ENCODE measurements around the gene TUBG1. TPM values are rescaled to one million over a fixed set of nuclear protein-coding genes. Genes with fewer than 3 reads are reported as not detected.

The TUBG1 gene
- 144 and 154 TPM in 2 replicates for total RNA-seq (2014; rRNA removed)
- 148 TPM for polyA plus RNA-seq (2012)

DNA sequence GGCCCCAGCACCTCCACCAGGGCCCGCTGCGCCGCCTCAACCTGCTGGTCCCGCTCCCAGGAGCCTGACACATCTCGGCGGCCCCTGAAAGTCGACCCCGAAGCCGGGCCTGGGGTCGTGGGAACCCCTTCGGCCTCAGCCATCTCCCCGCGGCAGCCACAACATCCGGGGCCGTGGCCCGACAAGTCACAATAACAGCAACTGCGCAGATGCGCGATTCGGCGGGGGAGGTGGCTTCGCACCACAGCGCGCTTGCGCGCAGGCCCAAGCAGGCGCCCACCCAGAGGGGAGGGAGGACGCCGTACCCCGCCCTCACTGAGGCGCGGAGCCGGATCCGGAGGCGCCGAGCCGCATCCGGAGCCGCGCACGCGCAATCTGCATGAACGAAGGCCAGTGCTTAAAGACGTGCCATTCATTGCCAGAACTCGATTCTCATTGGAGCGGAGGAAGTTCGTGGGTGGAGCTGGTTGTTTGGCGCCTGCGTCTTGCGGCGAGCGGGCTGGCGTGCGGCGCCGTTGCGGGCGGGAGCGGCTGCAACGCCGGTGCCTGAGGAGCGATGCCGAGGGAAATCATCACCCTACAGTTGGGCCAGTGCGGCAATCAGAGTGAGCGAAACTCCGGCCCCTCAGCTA lies at the start of gene TUBG1, which contains the start of gene RETREG3:
Gene TUBG1 (plus strand): TSS at position 502 of the 632 bp plus-strand sequence. CDS start 55 bp downstream, at position 557.
Gene RETREG3 (minus strand): TSS at position 193 of the 632 bp plus-strand sequence. CDS start 50 bp downstream, at position 143.
- peak; percentile 99 for DNase-seq (ENCODE audit: low read depth)

DNA sequence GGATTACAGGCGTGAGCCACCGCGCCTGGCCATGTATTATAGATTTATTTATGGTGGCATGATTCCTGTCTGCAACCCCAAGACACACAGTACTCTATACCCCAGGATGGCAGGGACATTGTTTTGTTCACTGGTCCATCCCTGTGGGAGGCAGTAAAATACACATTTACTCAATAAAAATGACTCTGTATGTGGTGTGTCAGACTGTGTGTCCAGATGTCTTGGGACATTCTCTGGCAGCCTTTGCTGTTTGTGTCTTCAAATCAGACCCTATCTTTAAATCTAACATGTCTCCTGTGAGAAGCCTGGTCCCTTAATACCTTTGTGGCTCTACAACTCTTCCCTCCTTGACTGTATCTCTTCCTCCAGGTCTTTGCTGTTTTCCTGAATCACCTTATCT lies 49.2 kb upstream of the TUBG1 start:
- DNase-seq (ENCODE audit: low read depth), result no peak

DNA sequence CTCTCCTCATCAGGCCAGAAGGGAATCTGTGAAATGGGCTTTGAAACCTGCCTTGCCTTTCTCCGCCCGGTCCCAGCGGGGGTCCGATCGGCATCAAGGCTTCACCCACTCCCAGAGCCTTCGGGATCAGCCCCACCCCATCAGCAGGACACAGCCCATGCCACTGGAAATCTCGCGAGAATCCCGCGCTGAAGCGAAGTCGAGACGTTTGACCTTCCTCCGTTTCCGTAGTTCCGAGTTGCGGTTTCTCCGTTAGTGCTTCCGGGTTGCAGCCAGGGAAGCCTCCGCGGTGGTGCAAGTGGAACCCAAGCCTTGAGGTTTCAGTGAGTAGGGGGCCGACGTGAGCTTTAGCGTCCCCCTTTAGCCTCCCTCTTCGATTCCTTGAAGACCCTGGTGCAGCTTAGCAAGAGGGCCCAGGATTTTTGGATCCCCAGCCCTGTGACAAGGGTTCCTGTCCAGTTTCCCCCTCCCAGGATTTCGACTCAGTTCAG lies 47.5 kb upstream of the TUBG1 start, which contains the start of gene COASY:
Gene COASY (plus strand): TSS at position 252 of the 491 bp plus-strand sequence. CDS start 475 bp downstream, outside the sequence.
- DNase-seq (ENCODE audit: low read depth), result peak; percentile 97

DNA sequence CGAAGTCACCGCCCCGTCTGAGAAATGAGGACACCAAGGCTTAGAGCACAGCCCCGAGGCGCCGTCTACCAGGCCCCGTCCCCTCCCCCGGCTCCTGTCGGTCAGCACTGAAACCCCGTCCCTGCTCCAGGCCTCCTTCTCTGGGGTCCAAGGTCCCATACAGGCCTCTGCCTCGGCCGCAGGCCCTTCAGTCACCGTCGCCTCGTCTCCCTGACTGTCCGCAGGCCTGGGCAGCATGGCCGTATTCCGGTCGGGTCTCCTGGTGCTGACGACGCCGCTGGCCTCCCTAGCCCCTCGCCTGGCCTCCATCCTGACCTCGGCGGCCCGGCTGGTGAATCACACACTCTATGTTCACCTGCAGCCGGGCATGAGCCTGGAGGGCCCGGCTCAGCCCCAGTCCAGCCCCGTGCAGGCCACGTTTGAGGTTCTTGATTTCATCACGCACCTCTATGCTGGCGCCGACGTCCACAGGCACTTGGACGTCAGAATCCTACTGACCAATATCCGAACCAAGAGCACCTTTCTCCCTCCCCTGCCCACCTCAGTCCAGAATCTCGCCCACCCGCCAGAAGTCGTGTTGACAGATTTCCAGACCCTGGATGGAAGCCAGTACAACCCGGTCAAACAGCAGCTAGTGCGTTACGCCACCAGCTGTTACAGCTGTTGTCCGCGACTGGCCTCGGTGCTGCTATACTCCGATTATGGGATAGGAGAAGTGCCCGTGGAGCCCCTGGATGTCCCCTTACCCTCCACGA lies 46.9 kb upstream of the TUBG1 start:
- DNase-seq (ENCODE audit: low read depth), result peak; percentile 39

DNA sequence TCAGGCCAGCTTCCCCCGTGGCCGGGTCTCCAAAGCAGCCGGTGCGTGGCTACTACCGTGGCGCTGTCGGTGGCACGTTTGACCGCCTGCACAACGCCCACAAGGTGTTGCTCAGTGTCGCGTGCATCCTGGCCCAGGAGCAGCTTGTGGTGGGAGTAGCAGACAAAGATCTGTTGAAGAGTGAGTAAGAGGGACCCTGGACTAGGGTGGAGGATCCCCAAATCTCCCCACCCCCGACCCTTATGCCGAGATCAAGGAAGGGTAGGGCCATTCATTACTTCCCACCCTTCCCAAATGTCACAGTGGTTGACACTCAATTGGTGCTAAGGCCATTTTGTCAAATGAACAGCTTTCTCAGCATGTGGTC lies 46.4 kb upstream of the TUBG1 start:
- no peak for DNase-seq (ENCODE audit: low read depth)

DNA sequence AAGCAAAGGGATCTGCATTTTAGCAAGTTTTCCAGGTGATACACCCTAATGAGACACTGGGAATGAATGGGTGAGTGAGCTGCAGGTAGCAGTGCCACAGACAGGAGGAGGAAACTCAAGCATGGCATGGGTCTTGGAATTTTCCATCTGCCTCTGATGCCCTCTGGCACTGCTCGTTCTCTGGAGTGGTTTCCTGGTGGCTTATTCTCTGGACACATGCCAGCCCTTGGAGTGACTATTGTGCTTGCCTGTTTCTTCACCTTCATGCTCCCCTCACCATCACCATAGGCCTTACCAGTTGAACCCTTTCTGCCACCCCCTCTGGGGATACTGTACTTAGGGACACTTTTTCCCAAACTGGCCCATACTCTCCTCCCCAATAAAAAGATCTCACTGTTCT lies 45.9 kb upstream of the TUBG1 start:
- peak; percentile 35 for DNase-seq (ENCODE audit: low read depth)

DNA sequence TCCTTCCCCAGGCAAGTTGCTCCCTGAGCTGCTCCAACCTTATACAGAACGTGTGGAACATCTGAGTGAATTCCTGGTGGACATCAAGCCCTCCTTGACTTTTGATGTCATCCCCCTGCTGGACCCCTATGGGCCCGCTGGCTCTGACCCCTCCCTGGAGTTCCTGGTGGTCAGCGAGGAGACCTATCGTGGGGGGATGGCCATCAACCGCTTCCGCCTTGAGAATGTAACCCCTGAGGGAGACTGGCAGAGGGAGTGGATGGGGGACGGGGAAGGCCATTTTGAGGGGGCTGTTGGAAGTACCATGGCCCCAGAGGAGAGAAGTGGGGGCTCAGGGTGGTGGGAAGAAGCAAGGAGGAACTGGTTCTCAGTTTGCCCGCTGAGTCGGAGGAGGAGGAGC lies 45.5 kb upstream of the TUBG1 start:
- DNase-seq (ENCODE audit: low read depth), result no peak

DNA sequence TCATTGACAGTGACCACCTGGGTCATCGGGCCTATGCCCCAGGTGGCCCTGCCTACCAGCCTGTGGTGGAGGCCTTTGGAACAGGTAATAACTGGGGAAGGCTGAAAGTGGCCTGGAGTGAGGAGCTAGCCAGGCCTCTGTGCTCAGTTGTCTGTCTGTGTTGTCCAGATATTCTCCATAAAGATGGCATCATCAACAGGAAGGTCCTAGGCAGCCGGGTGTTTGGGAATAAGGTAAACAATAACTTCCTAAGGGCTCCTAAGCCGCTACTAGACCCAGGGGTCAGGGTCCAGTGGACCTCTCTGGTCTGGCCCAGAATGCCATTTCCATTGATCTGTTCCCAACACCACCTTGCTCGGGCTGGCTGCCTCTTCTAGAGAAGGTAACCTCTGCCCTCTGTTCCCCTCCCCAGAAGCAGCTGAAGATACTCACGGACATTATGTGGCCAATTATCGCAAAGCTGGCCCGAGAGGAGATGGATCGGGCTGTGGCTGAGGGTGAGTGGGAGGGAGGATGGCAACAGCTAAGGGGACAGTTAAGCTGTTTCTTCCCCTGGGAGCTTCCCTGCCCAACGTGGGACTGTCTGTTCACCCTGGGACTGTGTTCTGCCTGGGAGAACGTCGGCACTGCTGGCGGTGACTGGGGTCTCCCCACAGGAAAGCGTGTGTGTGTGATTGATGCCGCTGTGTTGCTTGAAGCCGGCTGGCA lies 44.5 kb upstream of the TUBG1 start:
- DNase-seq (ENCODE audit: low read depth), result no peak

DNA sequence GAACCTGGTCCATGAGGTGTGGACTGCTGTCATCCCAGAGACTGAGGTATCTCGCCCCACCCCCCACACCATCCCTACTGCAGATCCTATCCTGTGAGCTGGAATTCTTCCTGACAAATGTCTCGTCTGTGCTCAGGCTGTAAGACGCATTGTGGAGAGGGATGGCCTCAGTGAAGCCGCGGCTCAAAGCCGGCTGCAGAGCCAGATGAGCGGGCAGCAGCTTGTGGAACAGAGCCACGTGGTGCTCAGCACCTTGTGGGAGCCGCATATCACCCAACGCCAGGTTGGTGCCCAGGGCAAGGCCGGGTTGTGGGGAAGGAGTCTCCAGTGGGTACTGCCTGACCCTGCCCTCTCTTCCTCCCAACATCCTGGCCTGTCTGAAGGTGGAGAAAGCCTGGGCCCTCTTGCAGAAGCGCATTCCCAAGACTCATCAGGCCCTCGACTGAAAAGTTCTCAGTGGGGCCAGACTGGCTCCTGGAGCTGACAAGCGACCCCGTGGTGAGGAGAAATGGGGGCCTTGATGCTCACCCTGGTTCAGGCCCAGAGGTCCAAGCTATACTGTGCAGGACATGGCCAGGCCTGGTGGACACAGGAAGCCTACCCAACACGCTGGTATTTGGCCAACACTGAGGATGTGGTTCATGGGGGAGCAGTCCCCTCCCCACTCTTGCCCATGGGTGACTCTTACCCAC lies 43.8 kb upstream of the TUBG1 start:
- DNase-seq (ENCODE audit: low read depth), result no peak

DNA sequence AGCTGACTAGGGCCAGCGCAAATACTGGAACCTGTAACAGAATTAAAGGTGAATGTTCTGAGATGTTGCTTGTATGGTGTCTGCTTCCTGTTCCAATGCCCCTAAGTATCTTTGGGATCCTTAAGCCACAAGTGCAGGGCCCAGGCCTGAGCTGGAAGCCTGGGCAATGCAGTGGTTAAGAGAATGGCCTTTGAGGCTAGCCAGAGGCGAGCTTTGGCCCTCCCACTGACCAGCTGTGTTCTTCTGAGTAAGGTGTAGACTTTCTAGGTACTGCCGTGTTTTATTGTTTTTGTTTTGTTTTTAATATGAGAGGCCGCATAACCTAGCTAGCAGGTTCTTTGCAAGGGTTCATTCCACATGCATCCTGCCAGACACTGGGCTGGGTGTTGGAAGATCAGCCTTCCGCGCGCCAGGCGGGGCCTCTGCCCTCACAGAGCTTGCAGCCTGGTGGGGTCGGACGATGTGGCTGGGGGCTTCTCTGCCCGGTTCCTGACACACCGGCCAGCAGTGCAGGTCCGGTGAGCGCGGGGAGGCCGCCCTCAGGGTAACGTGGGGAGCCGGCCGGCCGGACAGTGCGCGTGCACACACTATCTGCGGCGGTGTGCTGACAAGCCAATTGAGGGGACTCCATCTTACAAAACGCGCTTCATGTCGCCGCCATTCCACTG lies 43.1 kb upstream of the TUBG1 start:
- DNase-seq (ENCODE audit: low read depth), result no peak

DNA sequence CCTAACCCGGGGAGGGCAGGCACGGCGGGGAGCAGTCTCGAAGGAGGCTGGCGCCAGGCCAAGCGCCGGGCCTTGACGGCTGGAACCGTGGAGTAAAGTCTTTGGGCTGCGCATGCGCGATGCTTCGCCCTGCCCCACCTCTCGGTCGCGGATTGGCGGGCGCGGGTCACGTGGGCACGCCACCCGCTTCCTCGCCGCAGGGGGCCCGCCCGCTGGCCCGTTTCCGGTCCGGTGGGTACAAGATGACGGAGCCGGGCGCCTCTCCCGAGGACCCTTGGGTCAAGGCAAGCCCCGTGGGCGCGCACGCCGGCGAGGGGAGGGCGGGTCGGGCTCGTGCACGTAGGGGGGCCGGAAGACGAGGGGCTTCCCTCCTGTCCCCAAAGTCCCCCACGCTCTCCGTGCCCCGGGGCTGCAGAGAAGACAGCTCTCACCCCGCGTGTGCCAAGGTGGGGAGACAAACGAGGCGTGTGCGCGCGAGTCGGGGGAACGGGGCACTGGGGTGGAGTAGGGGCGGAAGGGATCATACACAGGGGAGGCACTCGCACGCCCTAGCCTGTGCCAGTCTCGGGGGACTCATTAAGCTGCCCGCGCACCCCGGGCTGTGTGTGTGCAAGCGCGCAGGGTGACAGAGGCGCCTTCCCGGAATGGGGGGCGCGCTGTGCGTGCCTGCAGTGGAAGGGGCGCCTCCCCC lies 42.5 kb upstream of the TUBG1 start, which contains the start of gene MLX:
Gene MLX (plus strand): TSS at position 218 of the 691 bp plus-strand sequence. CDS start 25 bp downstream, at position 243.
- DNase-seq (ENCODE audit: low read depth), result peak; percentile 86

DNA sequence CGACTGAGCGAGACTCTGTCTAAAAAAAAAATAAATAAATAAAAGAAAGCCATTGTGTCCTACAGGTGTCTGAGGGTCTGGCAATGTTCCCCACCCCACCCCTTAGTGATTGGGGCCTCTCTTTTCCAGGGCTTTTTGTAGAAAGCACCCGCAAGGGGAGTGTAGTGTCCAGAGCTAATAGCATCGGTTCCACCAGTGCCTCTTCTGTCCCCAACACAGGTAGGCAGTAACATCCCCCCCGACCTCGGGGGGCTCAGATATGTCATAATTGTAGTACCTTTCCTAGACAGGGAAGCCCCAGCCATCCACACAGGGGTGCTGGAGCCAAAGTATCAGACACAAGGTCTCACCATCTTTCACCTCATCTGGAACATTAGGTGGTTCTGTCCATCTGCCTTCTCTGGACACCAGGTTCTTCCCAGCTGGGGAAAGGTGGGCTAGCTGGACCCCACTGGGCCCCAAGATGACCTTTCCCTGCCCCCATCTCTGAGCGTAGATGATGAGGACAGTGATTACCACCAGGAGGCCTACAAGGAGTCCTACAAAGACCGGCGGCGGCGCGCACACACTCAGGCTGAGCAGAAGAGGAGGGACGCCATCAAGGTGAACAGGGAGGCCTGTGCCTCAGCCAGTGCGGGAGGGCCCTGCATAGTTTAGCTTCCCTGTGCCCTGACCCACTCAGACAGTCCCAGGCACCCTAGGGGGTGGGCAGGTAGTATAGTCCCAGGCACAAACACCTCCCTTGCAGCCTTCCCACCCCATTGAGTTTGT lies 41.0 kb upstream of the TUBG1 start:
- DNase-seq (ENCODE audit: low read depth), result no peak

DNA sequence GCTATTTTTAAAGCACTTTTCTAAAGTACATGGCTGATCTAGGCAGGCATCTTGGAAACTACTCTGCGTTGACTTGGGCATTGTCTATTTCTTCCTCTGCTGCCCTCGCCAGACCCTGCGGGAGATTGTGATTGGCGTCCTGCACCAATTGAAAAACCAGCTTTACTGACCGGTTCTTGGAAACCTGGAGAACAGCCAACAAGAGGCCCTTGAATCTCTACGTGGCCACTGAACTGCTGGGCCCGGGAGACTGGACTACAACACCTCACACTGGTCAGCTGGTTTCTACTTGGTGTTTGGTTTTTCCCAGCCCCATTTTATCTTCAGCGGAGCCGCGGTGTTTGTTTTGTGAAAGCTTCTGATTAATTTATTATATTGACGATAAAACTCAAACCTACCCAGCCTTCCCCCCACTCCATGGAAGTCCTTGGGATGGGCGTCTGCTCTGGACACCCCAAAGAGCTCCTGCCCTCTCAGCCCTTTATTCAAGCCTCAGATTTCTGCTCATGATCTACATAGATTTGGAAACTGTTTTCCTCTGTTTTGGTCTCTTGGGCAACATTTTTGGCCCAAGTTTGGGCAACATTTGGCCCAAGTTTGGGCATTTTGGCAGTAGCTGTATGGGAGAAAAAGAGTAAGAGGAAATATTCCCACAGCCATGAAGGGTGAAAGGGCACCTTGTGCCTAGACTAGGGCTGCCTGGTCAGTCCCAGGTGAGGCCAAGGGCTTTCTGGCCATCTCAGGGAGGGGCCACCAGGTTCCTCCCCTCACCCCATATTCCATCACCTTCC lies 37.9 kb upstream of the TUBG1 start:
- no peak for DNase-seq (ENCODE audit: low read depth)

DNA sequence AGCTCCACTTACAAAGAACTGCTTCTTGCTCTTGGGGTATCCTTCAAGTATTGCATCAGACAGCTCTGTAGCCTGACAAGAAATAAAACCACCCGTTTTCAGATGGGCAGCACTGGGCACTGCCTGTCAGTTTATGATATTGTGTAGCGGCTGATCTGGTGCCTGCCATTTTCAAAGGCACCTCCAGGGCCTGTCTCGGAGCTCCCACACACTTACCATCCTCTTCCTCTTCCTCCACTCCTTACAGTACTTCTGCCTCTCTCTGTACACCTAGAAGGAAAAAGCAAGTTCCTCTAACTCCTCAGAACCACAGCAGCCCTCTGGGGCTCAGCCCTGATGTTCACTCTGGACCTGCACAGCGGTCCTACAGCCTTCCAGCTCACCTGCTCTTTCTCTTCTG lies 36.4 kb upstream of the TUBG1 start:
- DNase-seq (ENCODE audit: low read depth), result no peak

DNA sequence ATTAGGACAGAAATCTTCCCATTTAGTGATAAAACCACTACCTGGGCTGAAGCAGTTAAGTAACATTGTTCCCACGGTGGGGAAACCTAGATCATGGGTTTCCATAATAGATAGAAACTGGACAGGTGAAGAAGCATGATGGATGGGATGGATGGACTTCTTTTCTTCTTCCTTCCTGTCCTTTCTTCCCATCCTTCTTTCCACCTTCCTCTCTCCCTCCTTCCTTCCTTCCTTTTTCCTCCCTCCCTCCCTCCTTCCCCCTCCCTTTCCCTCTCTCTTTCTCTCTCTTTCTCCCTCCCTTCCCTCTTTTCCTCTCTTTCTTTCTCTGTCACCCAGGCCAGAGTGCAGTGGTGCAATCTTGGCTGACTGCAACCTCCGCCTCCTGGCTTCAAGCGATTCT lies 35.0 kb upstream of the TUBG1 start:
- no peak for DNase-seq (ENCODE audit: low read depth)

DNA sequence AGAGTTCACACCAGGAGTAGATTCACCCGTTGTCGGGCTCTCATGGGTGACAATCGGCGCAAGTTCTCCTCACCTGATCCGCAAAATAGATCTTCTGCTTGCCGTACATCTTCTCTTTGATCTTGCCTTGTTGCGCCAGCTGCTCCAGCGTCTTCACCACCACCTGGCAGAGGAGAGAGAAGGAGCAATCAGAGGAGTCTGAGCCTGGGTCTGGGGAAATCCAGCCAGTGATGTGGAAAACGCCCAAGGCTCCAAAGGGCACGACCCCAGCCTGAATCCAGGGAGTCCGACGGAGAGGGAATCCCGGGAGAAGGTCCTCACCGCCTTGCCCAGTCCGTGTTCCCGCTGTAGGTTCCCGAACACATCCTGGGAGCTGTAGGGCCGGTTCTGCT lies 32.3 kb upstream of the TUBG1 start:
- DNase-seq (ENCODE audit: low read depth), result no peak

DNA sequence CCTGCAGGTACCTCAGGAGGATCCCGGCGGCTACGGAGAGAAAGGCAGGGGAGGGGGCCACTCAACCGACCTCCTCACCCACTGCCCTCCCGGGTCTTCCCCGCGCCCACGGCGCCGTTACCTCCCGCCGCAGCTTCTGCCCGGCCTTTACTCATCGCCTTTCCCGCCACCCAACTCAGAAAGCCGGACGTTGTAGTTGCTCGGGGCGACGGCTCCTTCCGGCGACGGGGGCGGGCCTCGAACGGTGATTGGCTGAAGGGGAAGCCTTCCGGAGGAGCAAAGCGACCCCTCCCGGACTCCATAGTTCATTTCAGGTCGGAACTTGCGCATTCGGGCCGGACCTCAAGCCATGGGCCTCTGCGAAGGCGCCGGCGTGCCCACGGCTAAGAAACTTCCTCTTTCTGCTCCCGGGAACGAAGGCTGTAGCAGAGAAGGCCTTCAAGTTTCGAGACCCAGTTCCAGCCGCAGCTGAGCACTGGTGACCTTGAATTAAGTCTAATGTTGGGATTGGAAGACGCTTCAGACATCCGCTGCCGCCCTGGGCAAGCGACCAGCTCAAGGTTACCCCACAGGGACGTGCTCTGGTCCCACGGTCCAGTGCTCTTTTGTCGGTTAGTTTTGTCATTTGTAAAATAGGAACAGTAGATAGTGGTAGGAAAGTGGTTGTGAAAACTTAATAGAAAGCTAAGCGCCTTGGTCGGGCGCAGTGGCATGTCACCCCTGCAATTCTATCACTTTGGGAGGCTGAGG lies 31.8 kb upstream of the TUBG1 start, which contains the start of gene PSMC3IP:
Gene PSMC3IP (minus strand): TSS at position 198 of the 750 bp plus-strand sequence. CDS start 43 bp downstream, at position 155.
- peak; percentile 92 for DNase-seq (ENCODE audit: low read depth)

Data from LHCN-M2 (cell line).